ENCODE results near the gene SLC39A11. TPM values are rescaled to one million over a fixed set of nuclear protein-coding genes. Genes with fewer than 3 reads are reported as not detected.

SLC39A11 gene
- total RNA-seq, 2 experiments from 2014 or later = 25.6 to 51.5 TPM

DNA sequence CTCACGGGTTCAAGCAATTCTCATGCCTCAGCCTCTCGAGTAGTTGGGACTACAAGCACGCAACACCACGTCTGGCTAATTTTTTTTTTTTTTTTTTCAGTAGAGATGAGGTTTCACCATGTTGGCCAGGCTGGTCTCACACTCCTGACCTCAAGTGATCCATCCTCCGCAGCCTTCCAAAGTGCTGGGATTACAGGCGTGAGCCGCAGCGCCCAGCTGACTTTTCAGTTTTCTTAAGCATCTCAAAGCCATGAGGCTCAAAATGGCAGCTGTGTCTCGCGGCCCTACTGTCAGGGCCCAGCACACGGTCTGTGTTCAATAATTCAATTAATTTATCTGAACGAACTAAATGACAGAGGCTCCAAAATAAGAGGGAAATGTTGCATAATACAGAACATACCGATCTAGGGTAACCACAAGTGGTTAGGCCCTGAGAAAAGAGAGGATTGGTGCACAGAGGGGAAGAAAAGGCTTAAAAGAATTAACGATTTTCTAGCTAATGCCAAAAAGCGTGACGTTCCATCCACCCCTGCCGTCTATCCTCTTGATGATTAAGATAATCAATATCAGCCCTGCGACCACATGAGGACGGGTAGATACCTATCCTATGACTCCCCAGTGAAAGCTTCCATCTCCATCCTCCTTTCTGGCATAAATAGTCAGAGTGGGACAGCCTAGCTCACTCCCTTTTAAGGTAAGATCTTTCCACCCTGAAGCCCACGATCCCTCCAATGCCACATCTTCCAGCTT, 136.9 kb downstream of the SLC39A11 start:
- no peaks in the 10 kb centered on the region for H3K36me3 ChIP-seq (ENCODE audit: insufficient read depth, low read length)
- no peaks in the 10 kb centered on the region for H3K9me2 ChIP-seq (ENCODE audit: insufficient read depth, low read length)
- no peak overlapping the region for H3K4me3 ChIP-seq (ENCODE audit: low read depth, low read length, poor library complexity, severe bottlenecking)
- TF ChIP-seq CTCF (conservative IDR thresholded peaks at IDR 0.05; ENCODE audit: low read length) (no peak), EZH2phosphoT487 (IDR thresholded peaks at IDR 0.05; ENCODE audit: borderline replicate concordance, low read depth, low read length) (no peak)
- no peak overlapping the region for H3K27ac ChIP-seq (ENCODE audit: low read depth, low read length, poor library complexity, severe bottlenecking)
- no peaks in the 10 kb centered on the region for H4K20me1 ChIP-seq (ENCODE audit: insufficient read depth, low read length)
- DNase-seq (ENCODE audit: low spot score) = no peak
- no peaks in the 10 kb centered on the region for H3K9me3 ChIP-seq (ENCODE audit: low read length)
- no peak overlapping the region for H2AFZ ChIP-seq (ENCODE audit: low read length)
- H3K79me2 ChIP-seq (ENCODE audit: insufficient read depth, low read depth, low read length) = no peaks in the 10 kb centered on the region
- ChIA-PET CTCF (ENCODE audit: unreplicated experiment) (no interaction called here), POLR2A (interaction anchor here (0.6 to 1.0 kb wide), 4 partner anchors 8 to 185 kb away, joined by 3 to 5 read pairs (median 3); no protein-coding TSS in a partner anchor)
- H3K4me1 ChIP-seq (ENCODE audit: insufficient read depth, low read length, poor library complexity, severe bottlenecking) = peaks cover 5% of the 10 kb centered on the region
- no peak overlapping the region for H3K4me2 ChIP-seq (ENCODE audit: low read length)
- BruUV-seq (replicated peaks) = no TSS peak
- intact Hi-C loops (cut with micrococcal nuclease; ENCODE audit: unreplicated experiment) = no loop called here

DNA sequence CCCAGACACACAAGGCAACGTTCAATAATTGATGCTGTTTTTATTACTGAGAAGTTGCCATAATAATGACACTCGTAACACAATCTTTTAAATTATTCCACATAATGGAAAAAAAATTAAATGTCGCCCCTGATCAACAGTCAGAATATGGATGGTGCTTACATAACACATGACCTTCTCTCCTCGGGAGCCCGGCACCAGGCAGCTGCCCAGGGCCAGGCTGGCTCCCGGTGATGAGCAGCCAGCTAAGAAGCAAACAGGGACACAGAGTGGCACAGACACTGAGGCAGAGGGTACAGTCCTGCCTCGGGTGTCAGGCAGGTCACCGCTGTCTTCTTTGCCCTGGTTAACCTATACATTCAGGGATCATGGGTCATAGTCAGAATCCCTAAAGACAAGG, 137.9 kb downstream of the SLC39A11 start:
- intact Hi-C loops (cut with micrococcal nuclease; ENCODE audit: unreplicated experiment) = no loop called here
- peaks cover 5% of the 10 kb centered on the region for H3K4me1 ChIP-seq (ENCODE audit: insufficient read depth, low read length, poor library complexity, severe bottlenecking)
- H2AFZ ChIP-seq (ENCODE audit: low read length) = no peak overlapping the region
- H3K4me3 ChIP-seq (ENCODE audit: low read depth, low read length, poor library complexity, severe bottlenecking) = no peak overlapping the region
- no peak for DNase-seq (ENCODE audit: low spot score)
- BruUV-seq (replicated peaks) = no TSS peak
- no peaks in the 10 kb centered on the region for H3K36me3 ChIP-seq (ENCODE audit: insufficient read depth, low read length)
- no peaks in the 10 kb centered on the region for H3K9me3 ChIP-seq (ENCODE audit: low read length)
- POLR2A ChIA-PET = interaction anchor here (0.6 to 1.4 kb wide), 6 partner anchors 9 to 195 kb away, joined by 3 to 4 read pairs (median 3); no protein-coding TSS in a partner anchor
- CTCF ChIA-PET (ENCODE audit: unreplicated experiment) = interaction anchor here (0.5 kb wide), 1 partner anchor 1853 kb away, joined by 5 read pairs; no protein-coding TSS in a partner anchor
- H3K27ac ChIP-seq (ENCODE audit: low read depth, low read length, poor library complexity, severe bottlenecking) = no peak overlapping the region
- no peak for TF ChIP-seq EZH2phosphoT487 (IDR thresholded peaks at IDR 0.05; ENCODE audit: borderline replicate concordance, low read depth, low read length)
- TF ChIP-seq CTCF (conservative IDR thresholded peaks at IDR 0.05; ENCODE audit: low read length) = no peak
- H3K9me2 ChIP-seq (ENCODE audit: insufficient read depth, low read length) = no peaks in the 10 kb centered on the region
- H3K4me2 ChIP-seq (ENCODE audit: low read length) = no peak overlapping the region
- no peaks in the 10 kb centered on the region for H4K20me1 ChIP-seq (ENCODE audit: insufficient read depth, low read length)
- no peaks in the 10 kb centered on the region for H3K79me2 ChIP-seq (ENCODE audit: insufficient read depth, low read depth, low read length)

- no peaks in the 10 kb centered on the region for H3K9me2 ChIP-seq (ENCODE audit: insufficient read depth, low read length)
- H3K27ac ChIP-seq (ENCODE audit: low read depth, low read length, poor library complexity, severe bottlenecking) = no peak overlapping the region
- no peaks in the 10 kb centered on the region for H3K79me2 ChIP-seq (ENCODE audit: insufficient read depth, low read depth, low read length)
- no peaks in the 10 kb centered on the region for H3K9me3 ChIP-seq (ENCODE audit: low read length)
- H3K36me3 ChIP-seq (ENCODE audit: insufficient read depth, low read length) = no peaks in the 10 kb centered on the region
- H3K4me2 ChIP-seq (ENCODE audit: low read length) = no peak overlapping the region
- no peak for DNase-seq (ENCODE audit: low spot score)
- intact Hi-C loops (cut with micrococcal nuclease; ENCODE audit: unreplicated experiment) = no loop called here
- ChIA-PET CTCF (ENCODE audit: unreplicated experiment) (no interaction called here), POLR2A (interaction anchor here (1.4 kb wide), 1 partner anchor 14 kb away, joined by 4 read pairs; no protein-coding TSS in a partner anchor)
- H4K20me1 ChIP-seq (ENCODE audit: insufficient read depth, low read length) = no peaks in the 10 kb centered on the region
- no peak overlapping the region for H2AFZ ChIP-seq (ENCODE audit: low read length)
- TF ChIP-seq CTCF (conservative IDR thresholded peaks at IDR 0.05; ENCODE audit: low read length) (no peak), EZH2phosphoT487 (IDR thresholded peaks at IDR 0.05; ENCODE audit: borderline replicate concordance, low read depth, low read length) (no peak)
- H3K4me1 ChIP-seq (ENCODE audit: insufficient read depth, low read length, poor library complexity, severe bottlenecking) = peaks cover 5% of the 10 kb centered on the region
- no TSS peak for BruUV-seq (replicated peaks)
- no peak overlapping the region for H3K4me3 ChIP-seq (ENCODE audit: low read depth, low read length, poor library complexity, severe bottlenecking)
These were observed 138.9 kb downstream of the SLC39A11 start for GRCh38 chr17:72953621-72954020.

Data from OCI-LY7 (cell line).